Forelimb muscle (tissue), 1 donor: ENCODE measurements around the gene ACTN2. TPM values are rescaled to one million over a fixed set of nuclear protein-coding genes. Genes with fewer than 3 reads are reported as not detected.

Source experiments
- DNase-seq: peaks from one replicate; pipeline ENCODE4 v3.0.0-alpha.2; 2013; ENCODE audit warnings: low read depth
- polyA plus RNA-seq: library from polyadenylated mRNA; unstranded; fragments of 120-200 nt; gene quantifications from one replicate; pipeline ENCODE4 v1.2.1, GENCODE V29; 2013; ENCODE audit not compliant: insufficient read length

The ACTN2 gene
- polyA plus RNA-seq, 1 donor, result 2,397 TPM

DNA sequence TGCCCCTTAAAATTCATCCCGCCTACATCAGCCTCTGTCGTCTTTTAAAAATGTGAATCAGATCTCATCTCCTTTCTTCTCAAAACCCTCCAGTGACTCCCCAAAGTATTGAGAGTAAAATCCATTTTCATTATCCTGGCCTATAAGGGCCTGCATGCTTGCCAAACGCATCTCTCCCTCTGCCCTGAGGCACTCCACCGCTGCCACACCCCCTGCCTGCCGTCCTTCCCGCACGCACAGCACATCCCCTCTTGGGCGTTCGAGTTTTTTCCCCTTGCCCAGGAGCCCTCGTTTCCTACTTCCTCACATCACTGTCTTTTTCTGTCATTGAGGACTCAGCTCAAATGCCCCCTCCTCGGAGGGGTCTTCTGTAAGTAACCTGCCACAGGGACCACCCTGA, 55.5 kb downstream of the ACTN2 start:
- DNase-seq, result no peak

DNA sequence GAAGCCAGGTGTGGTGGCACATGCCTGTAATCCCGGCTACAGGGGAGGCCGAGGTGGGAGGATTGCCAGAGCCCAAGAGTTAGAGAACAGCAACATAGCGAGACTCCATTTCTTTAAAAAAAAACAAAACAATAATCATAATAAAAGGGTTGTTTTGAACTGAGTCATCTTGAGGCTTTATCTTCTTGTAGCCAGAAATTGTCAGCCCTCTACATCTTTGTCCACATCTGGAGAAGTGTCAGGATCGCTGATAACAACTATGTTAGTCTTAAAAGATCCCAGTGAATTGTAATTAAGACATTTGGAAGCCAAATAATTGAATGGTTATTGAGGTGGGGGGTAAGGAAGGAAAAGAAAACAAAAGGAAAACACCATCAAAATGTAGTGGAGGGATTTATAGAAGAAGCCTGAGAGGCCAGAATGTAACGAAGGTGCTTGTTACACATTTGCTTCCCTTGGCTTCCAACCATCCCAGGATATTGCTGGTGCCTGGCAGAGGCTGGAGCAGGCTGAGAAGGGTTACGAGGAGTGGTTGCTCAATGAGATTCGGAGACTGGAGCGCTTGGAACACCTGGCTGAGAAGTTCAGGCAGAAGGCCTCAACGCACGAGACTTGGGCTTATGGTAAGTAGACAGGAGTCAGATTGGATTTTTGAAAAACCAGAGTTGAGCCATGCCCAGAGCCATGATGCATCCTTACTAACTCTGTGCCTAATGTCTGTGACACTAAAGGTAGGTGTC, 56.3 kb downstream of the ACTN2 start:
- DNase-seq, result no peak

DNA sequence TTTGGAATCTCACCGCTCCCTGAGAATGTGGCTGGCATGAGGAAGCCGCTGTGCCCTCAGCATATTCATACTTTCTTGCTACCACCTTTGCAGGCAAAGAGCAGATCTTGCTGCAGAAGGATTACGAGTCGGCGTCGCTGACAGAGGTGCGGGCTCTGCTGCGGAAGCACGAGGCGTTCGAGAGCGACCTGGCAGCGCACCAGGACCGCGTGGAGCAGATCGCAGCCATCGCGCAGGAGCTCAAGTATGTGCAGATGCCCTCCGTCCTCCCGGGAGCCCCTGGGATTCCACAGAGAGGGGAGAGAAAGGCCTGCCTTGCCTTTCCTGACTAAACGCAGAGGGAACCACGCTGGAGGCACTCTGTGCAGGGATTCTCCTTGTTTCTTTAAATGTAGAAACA, 58.2 kb downstream of the ACTN2 start:
- no peak for DNase-seq

DNA sequence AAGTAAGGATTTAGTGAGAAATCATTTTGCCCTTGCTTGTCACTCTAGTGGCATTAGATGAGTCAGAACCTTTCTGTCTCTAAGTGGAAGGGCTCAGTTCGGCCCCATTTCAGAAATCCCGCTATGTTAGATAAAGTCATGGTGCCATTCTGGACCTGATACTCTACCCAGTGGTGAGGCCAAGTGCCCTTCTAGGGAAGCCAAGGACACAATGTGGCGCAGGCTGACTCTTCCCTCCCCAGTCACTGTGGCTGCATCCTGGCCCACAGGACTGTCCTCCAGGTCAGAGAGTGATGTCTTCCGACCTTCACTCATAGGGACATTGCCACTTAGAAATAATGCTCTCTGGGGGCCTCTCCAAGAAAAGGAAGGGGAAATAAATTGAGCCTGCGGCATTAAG, 60.5 kb downstream of the ACTN2 start:
- DNase-seq, result no peak

DNA sequence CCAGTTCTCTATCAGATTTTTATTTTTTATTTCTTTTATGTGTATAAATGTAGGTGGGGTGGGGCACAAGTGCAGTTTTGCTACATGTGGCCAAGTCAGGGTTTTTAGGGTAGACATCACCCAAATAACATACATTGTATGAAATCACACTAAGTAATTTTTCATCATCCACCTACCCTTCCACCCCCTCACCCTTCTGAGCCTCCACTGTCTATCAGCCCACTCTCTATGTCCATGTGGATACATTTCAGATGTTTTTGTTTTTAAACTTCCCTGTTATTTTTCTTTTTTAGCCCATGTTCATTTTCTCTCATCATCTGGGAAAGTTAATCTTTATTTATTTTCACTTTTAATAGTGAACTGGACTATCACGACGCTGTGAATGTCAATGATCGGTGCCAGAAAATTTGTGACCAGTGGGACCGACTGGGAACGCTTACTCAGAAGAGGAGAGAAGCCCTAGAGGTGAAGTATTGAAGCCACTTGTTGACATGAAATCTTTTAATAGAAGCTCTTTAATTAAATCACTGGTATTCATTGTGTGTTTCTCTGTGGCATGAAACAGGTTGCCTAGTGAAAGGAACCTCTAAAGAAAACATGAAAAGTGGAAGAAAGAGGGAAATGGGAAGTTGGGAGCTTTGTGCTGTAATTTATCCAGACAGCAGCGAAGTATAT, 61.1 kb downstream of the ACTN2 start:
- no peak for DNase-seq

DNA sequence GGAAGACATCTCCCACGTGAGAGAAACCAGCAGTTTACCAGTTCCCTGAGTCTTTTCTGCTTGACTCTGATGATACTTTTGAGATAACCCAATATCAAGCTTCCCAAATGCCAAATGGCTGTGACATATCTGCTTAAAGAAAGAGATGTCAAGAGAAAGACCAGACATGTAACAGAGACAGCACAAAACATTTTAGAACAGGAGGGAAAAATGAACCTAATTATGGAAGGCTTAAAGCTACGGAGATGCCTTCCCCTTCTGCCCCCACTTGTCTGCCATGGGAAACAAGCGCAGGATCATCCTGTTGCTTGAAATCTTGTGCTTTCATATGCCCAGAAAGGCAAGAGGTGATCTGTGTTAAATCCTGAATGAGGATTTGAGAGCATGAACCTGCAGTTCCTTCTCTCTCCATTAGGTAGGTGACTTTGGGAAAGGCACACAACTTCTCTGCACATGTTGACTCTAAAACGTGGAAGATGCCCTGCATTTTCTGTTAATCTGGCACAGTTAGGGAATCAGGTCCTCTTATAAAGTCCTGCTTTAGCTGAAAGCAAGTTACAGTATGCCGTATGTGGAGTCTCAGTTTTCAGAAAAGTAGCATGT, 62.1 kb downstream of the ACTN2 start:
- DNase-seq, result no peak

DNA sequence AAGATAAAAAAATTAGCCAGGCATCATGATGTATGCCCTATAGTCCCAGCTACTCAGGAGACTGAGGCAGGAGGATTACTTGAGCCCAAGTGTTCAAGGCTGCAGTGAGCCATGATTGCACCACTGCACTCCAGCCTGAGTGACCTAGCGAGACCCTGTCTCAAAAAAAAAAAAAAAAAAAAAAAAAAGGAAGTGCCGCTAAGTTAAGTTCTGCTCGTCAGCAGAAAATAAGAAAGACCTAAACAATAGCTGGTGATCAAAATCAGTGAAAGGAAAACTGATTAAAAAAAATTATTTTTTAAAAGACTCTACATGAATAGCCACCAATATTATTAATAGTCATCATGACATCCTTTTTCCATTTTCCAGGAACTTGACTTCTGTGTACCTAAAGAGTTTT, 64.6 kb downstream of the ACTN2 start:
- no peak for DNase-seq

DNA sequence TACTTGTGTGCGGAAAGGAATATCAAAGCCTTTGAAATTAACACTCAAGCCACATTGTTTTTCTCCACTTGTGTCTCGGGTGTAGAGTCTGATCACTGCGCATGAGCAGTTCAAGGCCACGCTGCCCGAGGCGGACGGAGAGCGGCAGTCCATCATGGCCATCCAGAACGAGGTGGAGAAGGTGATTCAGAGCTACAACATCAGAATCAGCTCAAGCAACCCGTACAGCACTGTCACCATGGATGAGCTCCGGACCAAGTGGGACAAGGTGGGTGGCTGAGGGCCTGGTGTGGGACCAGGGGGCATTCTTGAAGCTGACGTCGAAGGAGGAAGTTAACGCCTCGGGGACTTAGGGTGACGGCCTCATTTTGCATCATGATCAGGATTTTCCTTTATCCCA, 65.1 kb downstream of the ACTN2 start:
- no peak for DNase-seq

DNA sequence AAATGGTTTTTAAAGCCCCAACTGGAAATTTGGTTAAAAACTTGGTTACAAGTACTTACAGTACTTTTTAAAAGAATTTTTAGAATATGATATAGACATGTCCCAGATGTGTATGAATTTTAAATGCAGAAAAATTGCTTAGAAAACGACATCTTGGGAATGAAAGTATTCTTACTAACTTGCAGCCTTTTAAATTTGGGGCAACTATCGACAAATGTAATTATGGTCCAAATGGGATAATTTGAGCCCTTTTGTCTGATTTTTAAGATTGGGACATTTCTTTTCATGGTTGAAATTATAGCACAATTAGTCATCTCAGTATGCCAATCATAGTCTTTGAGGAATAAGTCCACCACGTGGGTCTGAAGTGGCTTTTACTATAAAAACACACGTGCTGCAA, 65.6 kb downstream of the ACTN2 start:
- no peak for DNase-seq

DNA sequence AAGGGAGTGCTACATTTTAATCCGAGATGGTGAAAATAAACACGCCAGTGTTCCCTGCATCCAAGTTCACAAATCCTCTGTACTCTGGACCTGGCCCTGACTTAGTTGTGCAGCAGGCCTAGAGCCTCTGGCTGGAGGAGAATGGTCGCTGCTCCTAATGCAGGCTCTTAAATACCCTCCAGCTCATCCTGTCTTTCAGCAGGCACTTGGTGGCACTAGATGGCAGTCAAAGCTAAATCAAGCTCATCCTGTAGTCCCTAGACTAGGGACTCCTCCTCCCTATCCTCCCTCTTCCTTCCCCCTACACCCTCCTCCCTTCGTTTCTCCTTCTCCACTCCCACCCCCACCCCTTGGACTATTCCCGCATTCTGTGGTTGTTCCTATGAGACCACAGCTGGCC, 67.2 kb downstream of the ACTN2 start:
- no peak for DNase-seq

DNA sequence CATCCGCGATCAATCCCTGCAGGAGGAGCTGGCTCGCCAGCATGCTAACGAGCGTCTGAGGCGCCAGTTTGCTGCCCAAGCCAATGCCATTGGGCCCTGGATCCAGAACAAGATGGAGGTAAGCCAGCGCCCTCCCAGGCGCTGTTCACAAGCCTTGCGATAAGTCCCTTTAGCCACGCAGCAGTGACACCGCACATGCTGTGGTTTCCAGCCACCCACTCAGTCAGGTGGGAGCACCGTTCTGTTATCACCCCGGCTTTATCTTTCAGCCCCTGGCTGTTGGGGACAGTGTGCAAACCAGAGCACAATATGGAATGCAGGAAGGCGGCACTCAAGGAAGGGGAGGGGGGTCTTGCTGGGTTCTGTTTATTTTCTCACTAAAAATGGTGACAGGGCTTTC, 67.7 kb downstream of the ACTN2 start:
- DNase-seq, result no peak

DNA sequence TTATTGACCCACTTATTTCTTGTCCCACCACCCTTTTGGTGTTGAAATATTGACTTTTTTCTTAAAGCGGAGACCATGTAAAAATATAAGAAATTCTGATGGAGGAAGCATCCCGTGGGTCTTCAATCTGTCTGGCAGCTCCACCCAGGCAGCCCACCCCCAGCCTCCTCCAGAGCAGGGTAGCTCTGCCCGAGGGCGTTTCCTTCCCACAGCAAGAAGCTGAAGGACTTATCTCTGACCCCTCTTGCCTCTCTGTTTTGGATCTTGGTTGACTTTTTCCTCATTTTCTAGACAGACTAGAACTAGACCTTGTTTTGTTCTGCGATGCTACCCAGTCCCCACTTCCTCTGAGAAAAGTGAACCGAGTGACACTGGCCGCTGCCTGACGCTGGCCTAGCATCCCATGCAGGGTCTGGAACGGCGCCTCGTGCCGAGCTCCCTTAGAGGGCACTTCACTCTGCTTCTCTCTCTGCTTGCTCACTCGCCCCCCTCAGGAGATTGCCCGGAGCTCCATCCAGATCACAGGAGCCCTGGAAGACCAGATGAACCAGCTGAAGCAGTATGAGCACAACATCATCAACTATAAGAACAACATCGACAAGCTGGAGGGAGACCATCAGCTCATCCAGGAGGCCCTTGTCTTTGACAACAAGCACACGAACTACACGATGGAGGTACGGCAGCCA, 68.4 kb downstream of the ACTN2 start:
- no peak for DNase-seq

DNA sequence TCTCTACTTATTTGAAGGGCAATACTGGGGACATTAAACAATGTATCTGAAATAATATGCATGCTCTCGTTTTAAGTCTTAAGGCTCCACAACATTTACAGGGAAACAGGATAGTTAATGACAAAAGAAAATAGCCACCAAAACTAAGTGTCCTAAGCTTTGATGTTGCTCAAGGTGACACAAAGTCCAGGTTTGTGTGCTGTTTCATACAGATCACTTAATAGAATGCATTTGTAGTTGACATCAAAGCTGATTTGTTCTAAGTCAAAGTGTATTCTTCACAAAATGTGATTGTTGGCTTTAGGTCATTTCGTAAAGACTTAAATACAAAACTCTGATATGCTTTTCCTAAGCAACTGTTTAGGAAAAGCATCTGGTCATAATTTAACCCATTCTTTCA, 71.3 kb downstream of the ACTN2 start:
- no peak for DNase-seq

DNA sequence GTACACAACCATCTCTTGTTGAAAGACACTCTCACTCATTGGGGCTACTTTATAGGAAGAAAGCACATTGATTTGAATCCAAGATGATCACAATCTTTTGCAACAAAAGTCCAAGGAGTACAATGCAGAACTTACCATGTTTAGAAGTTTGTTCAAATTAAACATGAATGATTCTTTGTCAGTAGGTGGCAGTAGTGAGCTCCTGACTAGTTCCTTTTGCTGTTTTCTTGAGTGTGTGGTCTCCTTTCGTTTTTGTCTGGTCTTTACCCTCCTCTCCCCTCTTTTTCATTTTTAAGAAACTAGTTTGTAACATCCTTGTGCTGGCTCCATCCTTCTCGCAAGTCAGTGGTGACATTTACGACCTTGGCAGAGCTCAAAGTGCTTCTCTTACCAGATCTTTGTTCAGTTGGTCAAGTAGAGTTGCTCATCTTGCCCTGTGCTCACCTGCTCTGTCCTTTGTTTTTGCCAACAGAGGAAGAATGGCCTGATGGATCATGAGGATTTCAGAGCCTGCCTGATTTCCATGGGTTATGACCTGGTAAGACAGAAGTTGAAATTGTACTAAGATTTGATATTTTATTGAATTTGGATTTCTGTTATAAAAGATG, 73.1 kb downstream of the ACTN2 start:
- DNase-seq, result peak; percentile 14

DNA sequence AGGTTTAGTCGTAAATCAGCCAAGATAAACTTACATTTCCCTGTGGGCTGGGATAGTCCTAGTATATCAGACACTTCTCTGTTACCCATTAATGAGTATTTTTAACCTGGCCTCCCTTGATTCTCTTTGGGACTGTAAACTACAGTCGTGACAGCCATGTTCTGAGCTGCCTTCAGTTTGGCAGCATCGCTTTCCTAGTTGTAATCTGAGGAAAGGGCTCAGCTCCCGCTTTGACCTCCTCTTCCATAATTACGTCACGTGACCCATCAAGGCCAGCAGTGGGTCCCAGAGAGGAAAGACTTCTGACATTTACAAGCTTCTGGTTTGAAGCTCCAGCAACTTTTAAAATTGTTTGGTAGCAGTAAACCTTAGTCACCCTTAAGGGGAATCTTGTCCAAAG, 74.2 kb downstream of the ACTN2 start:
- no peak for DNase-seq

DNA sequence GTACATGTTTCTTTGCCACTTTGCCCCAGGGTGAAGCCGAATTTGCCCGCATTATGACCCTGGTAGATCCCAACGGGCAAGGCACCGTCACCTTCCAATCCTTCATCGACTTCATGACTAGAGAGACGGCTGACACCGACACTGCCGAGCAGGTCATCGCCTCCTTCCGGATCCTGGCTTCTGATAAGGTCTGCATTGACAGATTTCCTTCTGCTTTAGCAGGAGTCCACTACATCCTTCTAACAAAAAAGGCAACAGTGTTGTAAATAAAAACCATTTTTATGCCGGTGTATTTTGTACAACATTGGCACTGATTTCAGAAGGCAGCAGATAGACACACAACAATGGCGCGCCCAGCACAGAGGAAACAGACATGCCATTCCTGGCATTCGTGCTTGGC, 74.7 kb downstream of the ACTN2 start:
- no peak for DNase-seq

DNA sequence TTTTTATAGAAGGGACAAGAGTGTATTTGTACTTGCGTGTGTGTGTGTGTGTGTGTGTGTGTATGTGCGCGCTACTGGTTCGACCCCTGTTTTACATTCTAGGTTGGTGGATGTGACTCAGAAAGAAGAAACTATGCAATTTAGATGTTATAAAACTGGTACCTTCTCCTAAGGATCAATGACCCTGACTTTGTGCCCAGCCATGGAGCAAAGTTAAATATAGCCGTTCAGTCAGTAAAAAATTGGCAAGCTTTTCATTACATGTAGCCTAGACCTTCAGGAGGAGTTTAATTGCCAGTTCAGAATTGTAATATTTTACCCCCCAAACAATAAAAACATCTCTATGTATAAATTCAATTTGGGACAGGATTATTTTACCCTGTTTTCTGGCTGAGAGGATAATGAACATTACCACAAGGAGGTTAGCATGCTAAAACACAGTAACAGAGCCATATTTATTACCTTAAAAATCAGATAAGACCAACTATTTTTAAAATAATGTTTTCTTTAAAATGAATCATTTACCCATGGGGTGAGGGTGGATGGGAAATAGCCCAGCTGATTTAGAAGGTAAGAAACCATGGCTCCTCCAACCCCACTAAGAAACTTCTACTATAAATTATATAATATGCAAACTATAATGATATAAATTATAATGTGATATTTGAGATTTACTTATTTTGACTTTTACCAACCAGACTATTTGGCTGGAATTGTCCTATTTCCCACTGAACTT, 75.3 kb downstream of the ACTN2 start:
- DNase-seq, result no peak

DNA sequence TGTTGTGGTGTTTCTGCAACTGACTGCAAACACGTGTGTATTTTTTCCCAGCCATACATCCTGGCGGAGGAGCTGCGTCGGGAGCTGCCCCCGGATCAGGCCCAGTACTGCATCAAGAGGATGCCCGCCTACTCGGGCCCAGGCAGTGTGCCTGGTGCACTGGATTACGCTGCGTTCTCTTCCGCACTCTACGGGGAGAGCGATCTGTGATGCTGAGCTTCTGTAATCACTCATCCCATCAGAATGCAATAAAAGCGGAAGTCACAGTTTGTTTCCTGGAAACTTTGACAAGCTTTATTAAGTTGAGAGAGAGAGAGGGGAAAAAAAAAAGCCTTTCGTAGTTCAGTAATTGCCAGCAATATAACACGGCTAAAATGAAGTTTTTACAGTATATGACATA, 76.1 kb downstream of the ACTN2 start:
- no peak for DNase-seq

DNA sequence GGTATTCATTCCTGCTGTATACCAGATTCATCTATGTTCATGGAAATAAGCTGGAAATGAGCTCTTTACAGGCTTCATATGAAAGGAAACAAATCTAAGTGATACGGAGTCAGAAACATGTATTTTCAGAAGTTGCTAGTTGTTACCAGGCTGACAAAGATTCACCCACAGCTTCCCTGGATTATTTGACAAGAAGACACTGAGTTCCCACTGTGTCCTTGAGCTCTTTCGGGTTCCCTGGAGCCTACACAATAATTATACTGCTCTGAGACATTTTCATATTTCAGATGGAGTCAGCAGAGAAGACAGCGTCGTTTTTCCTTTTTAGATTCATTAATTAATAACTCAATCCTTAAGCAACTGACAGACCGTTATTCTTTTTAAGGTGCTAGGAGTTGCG, 79.5 kb downstream of the ACTN2 start:
- DNase-seq, result no peak

DNA sequence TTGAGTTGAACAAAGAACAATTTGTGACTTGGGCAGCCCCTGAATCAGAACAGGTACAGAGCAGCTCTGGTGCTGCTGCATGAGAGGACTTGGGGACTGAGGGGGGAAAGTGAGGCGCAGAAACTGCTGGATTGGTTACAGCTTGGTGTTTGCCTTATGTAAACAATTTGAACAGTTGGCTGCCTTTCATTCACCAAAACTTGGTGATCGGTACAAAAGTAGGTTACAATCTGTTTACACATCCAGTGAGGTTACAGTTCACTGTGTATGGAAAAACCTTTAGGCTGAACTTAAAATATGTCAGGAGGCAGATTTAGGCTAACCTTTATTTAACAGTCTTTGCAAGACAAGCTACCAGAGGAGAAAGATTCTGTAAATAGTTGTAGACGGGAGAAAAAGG, 80.2 kb downstream of the ACTN2 start:
- DNase-seq, result no peak

DNA sequence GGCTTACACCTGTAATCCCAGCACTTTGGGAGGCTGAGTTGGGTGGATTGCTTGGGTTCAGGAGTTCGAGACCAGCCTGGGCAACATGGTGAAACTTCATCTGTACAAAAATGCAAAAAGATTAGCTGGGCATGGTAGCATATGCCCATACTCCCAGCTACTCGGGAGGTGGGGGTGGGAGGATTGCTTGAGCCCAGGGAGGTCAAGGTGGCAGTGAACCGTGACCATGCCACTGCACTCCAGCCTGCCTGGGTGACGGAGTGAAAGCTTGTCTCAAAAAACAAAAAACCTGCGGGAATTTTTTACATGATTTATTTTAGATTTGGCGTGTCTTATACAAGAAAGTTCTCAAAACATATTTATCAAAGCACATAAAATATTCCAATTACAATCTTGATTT, 81.0 kb downstream of the ACTN2 start:
- DNase-seq, result no peak

DNA sequence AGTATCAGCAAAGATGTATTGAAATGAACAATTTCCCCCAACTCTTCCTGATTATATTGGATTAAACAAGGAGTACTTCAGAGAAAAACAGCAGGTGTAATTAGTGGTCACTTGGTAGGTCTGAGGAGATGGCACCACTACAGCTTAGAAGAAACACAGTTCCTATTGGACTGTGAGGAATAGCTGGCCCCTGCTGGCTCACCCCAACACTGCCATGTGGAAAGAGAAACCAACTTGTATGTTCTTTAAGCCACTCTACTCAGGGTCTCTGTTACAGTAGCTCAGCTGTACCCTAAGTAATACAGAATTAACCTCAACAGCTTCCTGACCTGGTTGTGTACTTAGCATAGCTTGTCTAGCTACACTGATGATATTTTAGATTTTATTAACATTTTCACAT, 82.3 kb downstream of the ACTN2 start:
- DNase-seq, result no peak
